SK-N-MC (cell line): ENCODE measurements around the gene TIGD3.

Source experiments
- EZH2 ChIP-seq: fragments of 200-600 bp; sonication (generic); IDR thresholded peaks from one replicate; pipeline ENCODE4 v1.6.1; 2017; ENCODE audit warnings: antibody characterized with exemption
- POLR2AphosphoS5 ChIP-seq: IDR thresholded peaks from 2 replicates; pipeline ENCODE4 v1.6.1; 2012; ENCODE audit warnings: mild to moderate bottlenecking, low read depth, low read length, borderline replicate concordance

- TF ChIP-seq EZH2 (no peak), POLR2AphosphoS5 (no peak)
Observed at GRCh38 chr11:65323813-65324212, 30.7 kb upstream of the TIGD3 start.
